Astrocyte (in vitro differentiated cells and primary cell): ENCODE results near the gene ZIC1. TPM values are rescaled to one million over a fixed set of nuclear protein-coding genes. Genes with fewer than 3 reads are reported as not detected.
A peak's percentile ranks its signal among the peaks of the same experiment; 100 is the strongest.

Experiments
- DNase-seq: peaks from one replicate; pipeline ENCODE4 v3.0.0-alpha.2; 2010; ENCODE audit warnings: low read depth
- FAIRE-seq: peaks from 2 replicates; lab custom pipeline; 2011; peaks lifted over from hg19 to GRCh38; lab: Jason Lieb, UNC
- H2AFZ ChIP-seq: 2 replicates; pipeline ENCODE4 v1.6.0; 2012; ENCODE audit warnings: low read depth, low read length, inconsistent platforms
- H3K27ac ChIP-seq: 2 replicates; pipeline ENCODE4 v1.5.1; 2011; ENCODE audit warnings: low read depth, low read length, inconsistent platforms
- H3K27me3 ChIP-seq: 2 replicates; pipeline ENCODE4 v1.6.0; 2011; ENCODE audit warnings: low read length, inconsistent platforms; ENCODE audit not compliant: insufficient read depth
- H3K36me3 ChIP-seq: 2 replicates; pipeline ENCODE4 v1.5.1; 2011; ENCODE audit warnings: low read length, inconsistent platforms; ENCODE audit not compliant: insufficient read depth
- H3K4me1 ChIP-seq: 2 replicates; pipeline ENCODE4 v1.5.1; 2011; ENCODE audit warnings: low read length, inconsistent platforms; ENCODE audit not compliant: insufficient read depth
- H3K4me2 ChIP-seq: 2 replicates; pipeline ENCODE4 v1.6.0; 2012; ENCODE audit warnings: low read length, inconsistent platforms
- H3K4me3 ChIP-seq: 2 replicates; pipeline ENCODE4 v1.5.1; 2011; ENCODE audit warnings: low read depth, mild to moderate bottlenecking, low read length, inconsistent platforms; ENCODE audit not compliant: insufficient read depth
- H3K79me2 ChIP-seq: 2 replicates; pipeline ENCODE4 v1.6.0; 2012; ENCODE audit warnings: mild to moderate bottlenecking, low read length, inconsistent platforms; ENCODE audit not compliant: insufficient read depth
- H3K9ac ChIP-seq: 2 replicates; pipeline ENCODE4 v1.6.0; 2012; ENCODE audit warnings: mild to moderate bottlenecking, low read length, inconsistent platforms
- H3K9me3 ChIP-seq: 2 replicates; pipeline ENCODE4 v1.5.1; 2012; ENCODE audit warnings: low read depth, mild to moderate bottlenecking, low read length, inconsistent platforms; ENCODE audit not compliant: insufficient read depth
- H4K20me1 ChIP-seq: 2 replicates; pipeline ENCODE4 v1.6.0; 2012; ENCODE audit warnings: low read length, inconsistent platforms; ENCODE audit not compliant: insufficient read depth
- H3K27ac Mint-ChIP-seq: one replicate; pipeline ENCODE4 v1.8.0; 2021; ENCODE audit warnings: mild to moderate bottlenecking, mixed read lengths; ENCODE audit not compliant: unreplicated experiment
- H3K27me3 Mint-ChIP-seq: one replicate; pipeline ENCODE4 v1.8.0; 2021; ENCODE audit warnings: low read depth, mixed read lengths; ENCODE audit not compliant: unreplicated experiment
- H3K36me3 Mint-ChIP-seq: one replicate; pipeline ENCODE4 v1.8.0; 2021; ENCODE audit warnings: low read depth, mixed read lengths; ENCODE audit not compliant: unreplicated experiment
- H3K4me1 Mint-ChIP-seq: one replicate; pipeline ENCODE4 v1.8.0; 2021; ENCODE audit warnings: low read depth, mixed read lengths; ENCODE audit not compliant: unreplicated experiment
- H3K4me3 Mint-ChIP-seq: one replicate; pipeline ENCODE4 v1.8.0; 2021; ENCODE audit warnings: mild to moderate bottlenecking, moderate library complexity, mixed read lengths; ENCODE audit not compliant: unreplicated experiment
- H3K9me3 Mint-ChIP-seq: one replicate; pipeline ENCODE4 v1.8.0; 2021; ENCODE audit warnings: mild to moderate bottlenecking, mixed read lengths; ENCODE audit not compliant: unreplicated experiment
- CTCF ChIP-seq: IDR thresholded peaks from 2 replicates; pipeline ENCODE4 v1.5.1; 2011; ENCODE audit warnings: low read depth, mild to moderate bottlenecking, inconsistent platforms, low read length, moderate library complexity; ENCODE audit not compliant: insufficient read depth
- EZH2 ChIP-seq: IDR thresholded peaks from 2 replicates; pipeline ENCODE4 v1.6.1; 2012; ENCODE audit warnings: mild to moderate bottlenecking, low read length, inconsistent platforms; ENCODE audit not compliant: insufficient read depth
- total RNA-seq: library from RNA; stranded (reverse); gene quantifications from 2 replicates; pipeline ENCODE4 v1.2.1, GENCODE V29; 2021

ZIC1 gene
- total RNA-seq, 1 donor from 2014 or later, result 0.30 TPM

DNA sequence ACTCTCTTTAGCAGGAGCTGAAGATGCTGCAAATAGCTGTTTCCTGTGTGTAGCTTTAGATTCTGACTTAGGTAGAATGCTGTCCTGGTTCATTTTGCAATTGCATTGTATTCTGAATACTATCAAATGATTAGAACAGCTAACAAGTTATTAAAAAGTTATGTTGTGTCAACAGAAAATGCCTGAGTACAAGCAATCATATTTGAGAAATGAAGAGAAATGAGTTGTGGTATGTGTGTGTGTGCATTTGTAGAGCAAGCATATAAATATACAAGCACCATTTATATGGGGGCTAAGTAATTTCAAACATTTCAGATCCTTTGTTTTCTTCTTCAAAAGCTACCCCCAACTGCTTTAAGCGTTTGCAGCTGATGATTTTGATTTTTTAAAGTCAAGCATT is 7.8 kb downstream of the ZIC1 start:
- Mint-ChIP-seq H3K27me3 (peaks cover 92% of the 10 kb centered on the region), H3K4me1 (peaks cover 7% of the 10 kb centered on the region), H3K9me3 (peaks cover 7% of the 10 kb centered on the region), H3K4me3 (no peak overlapping the region), H3K27ac (no peak overlapping the region), H3K36me3 (no peaks in the 10 kb centered on the region)
- Histone ChIP-seq H3K27me3 (peaks cover 37% of the 10 kb centered on the region), H3K27ac (no peak overlapping the region), H3K4me1 (peaks cover 26% of the 10 kb centered on the region), H3K9ac (no peak overlapping the region), H3K79me2 (peaks cover 34% of the 10 kb centered on the region), H2AFZ (no peak overlapping the region), H3K4me2 (no peak overlapping the region), H4K20me1 (no peaks in the 10 kb centered on the region), H3K4me3 (no peak overlapping the region), H3K9me3 (no peaks in the 10 kb centered on the region), H3K36me3 (peaks cover 4% of the 10 kb centered on the region)
- TF ChIP-seq CTCF (no peak), EZH2 (no peak)
- no peak for FAIRE-seq
- no peak for DNase-seq

GRCh38 chr3:147417551-147418295 is 8.6 kb downstream of the ZIC1 start:
- peaks cover 93% of the 10 kb centered on the region for H3K27me3 Mint-ChIP-seq
- no peaks in the 10 kb centered on the region for H3K9me3 ChIP-seq

More at GRCh38 chr3:147417551-147418295, 8.6 kb downstream of the ZIC1 start:
- Histone ChIP-seq H3K27ac (no peak overlapping the region), H3K4me1 (peaks cover 33% of the 10 kb centered on the region), H2AFZ (no peak overlapping the region), H3K79me2 (peaks cover 26% of the 10 kb centered on the region), H4K20me1 (no peaks in the 10 kb centered on the region), H3K27me3 (peaks cover 42% of the 10 kb centered on the region), H3K9ac (peak overlapping the region; percentile 75), H3K36me3 (peaks cover 4% of the 10 kb centered on the region), H3K4me2 (peak overlapping the region; percentile 11), H3K4me3 (no peak overlapping the region)
- no peak for DNase-seq
- H3K36me3 Mint-ChIP-seq, result no peaks in the 10 kb centered on the region
- peaks cover 7% of the 10 kb centered on the region for H3K4me1 Mint-ChIP-seq
- peaks cover 7% of the 10 kb centered on the region for H3K9me3 Mint-ChIP-seq
- no peak for FAIRE-seq
- H3K27ac Mint-ChIP-seq, result no peak overlapping the region
- TF ChIP-seq CTCF, result no peak
- no peak for TF ChIP-seq EZH2
- H3K4me3 Mint-ChIP-seq, result no peak overlapping the region
